ENCODE results near the gene STK32A. TPM values are rescaled to one million over a fixed set of nuclear protein-coding genes. Genes with fewer than 3 reads are reported as not detected.

STK32A gene
- total and polyA plus RNA-seq, 2 donors (not counting 1 experiment from before 2014, with no cell fraction given), result not detected

- Histone ChIP-seq H3K27ac (ENCODE audit: low read length in 2 of 2) (no peak overlapping the region), H2AFZ (ENCODE audit: insufficient read depth, low read depth, low read length, poor library complexity, severe bottlenecking) (no peak overlapping the region), H4K20me1 (ENCODE audit: control insufficient read depth, insufficient read depth, low read length, poor library complexity, severe bottlenecking) (no peaks in the 10 kb centered on the region), H3K4me3 (ENCODE audit: control extremely low read depth in 1 of 5, extremely low read depth in 1 of 5, insufficient read depth in 1 of 5, low read depth in 2 of 5, low read length in 4 of 5) (no peak overlapping the region), H3K9me3 (ENCODE audit: control extremely low read depth in 1 of 3, control insufficient read depth in 2 of 3, insufficient read depth in 1 of 3, low read length in 2 of 3) (peaks cover 0 to 4% (median 0%) of the 10 kb centered on the region in 3 donors), H3K9ac (ENCODE audit: low read length) (no peak overlapping the region), H3K79me2 (ENCODE audit: control insufficient read depth, insufficient read depth, low read length) (no peaks in the 10 kb centered on the region), H3K27me3 (replicated peaks in 1 of 4; ENCODE audit: control extremely low read depth in 1 of 4, control insufficient read depth in 3 of 4, insufficient read depth in 4 of 4, low read length in 3 of 4) (no peaks in the 10 kb centered on the region), H3K36me3 (replicated peaks in 1 of 2; ENCODE audit: control extremely low read depth in 1 of 2, control insufficient read depth in 1 of 2, extremely low read depth in 1 of 2, insufficient read depth in 2 of 2, low read length in 1 of 2) (no peaks in the 10 kb centered on the region), H3K4me1 (ENCODE audit: control insufficient read depth in 2 of 2, insufficient read depth in 2 of 2, low read length in 2 of 2) (no peaks in the 10 kb centered on the region), H3K4me2 (replicated peaks; ENCODE audit: low read depth, low read length, poor library complexity, severe bottlenecking) (no peak overlapping the region)
- no peak overlapping the region for H3K27ac Mint-ChIP-seq
- no peak for ATAC-seq (ENCODE audit: low read depth)
- no peaks in the 10 kb centered on the region for H3K27me3 Mint-ChIP-seq
- H3K4me1 Mint-ChIP-seq, result no peaks in the 10 kb centered on the region
- ChIA-PET POLR2A (no interaction called here), CTCF (no interaction called here)
- no peak for DNase-seq
- H3K4me3 Mint-ChIP-seq, result no peak overlapping the region
- no peaks in the 10 kb centered on the region for H3K9me3 Mint-ChIP-seq (ENCODE audit: insufficient read depth)
- intact Hi-C loops (cut with micrococcal nuclease), result no loop called here
- no CpG with 5 or more reads among the region's 2 CpGs for WGBS (ENCODE audit: insufficient coverage)
- no peak for TF ChIP-seq CTCF (IDR thresholded peaks at IDR 0.05)
Measured at GRCh38 chr5:147303976-147304375, 69.2 kb downstream of the STK32A start.

GRCh38 chr5:147305147-147305546 is 70.3 kb downstream of the STK32A start:
- DNase-seq (no peak), ATAC-seq (ENCODE audit: low read depth) (no peak)
- no peaks in the 10 kb centered on the region for H4K20me1 ChIP-seq (ENCODE audit: control insufficient read depth, insufficient read depth, low read length, poor library complexity, severe bottlenecking)
- H3K9me3 Mint-ChIP-seq (ENCODE audit: insufficient read depth), result no peaks in the 10 kb centered on the region
- H3K27ac Mint-ChIP-seq, result no peak overlapping the region
- H3K4me2 ChIP-seq (replicated peaks; ENCODE audit: low read depth, low read length, poor library complexity, severe bottlenecking), result no peak overlapping the region
- no peak overlapping the region for H2AFZ ChIP-seq (ENCODE audit: insufficient read depth, low read depth, low read length, poor library complexity, severe bottlenecking)
- H3K27me3 Mint-ChIP-seq, result no peaks in the 10 kb centered on the region
- no peaks in the 10 kb centered on the region for H3K79me2 ChIP-seq (ENCODE audit: control insufficient read depth, insufficient read depth, low read length)
- H3K27me3 ChIP-seq (replicated peaks in 1 of 4; ENCODE audit: control extremely low read depth in 1 of 4, control insufficient read depth in 3 of 4, insufficient read depth in 4 of 4, low read length in 3 of 4), result no peaks in the 10 kb centered on the region
- no peak overlapping the region for H3K27ac ChIP-seq (ENCODE audit: low read length in 2 of 2)
- CTCF ChIA-PET, result no interaction called here
- TF ChIP-seq CTCF (IDR thresholded peaks at IDR 0.05) (no peak), EZH2 (IDR thresholded peaks at IDR 0.05; ENCODE audit: borderline replicate concordance, insufficient read depth, low read depth, low read length, poor library complexity, severe bottlenecking) (no peak)
- no peak overlapping the region for H3K4me3 ChIP-seq (ENCODE audit: control extremely low read depth in 1 of 5, extremely low read depth in 1 of 5, insufficient read depth in 1 of 5, low read depth in 2 of 5, low read length in 4 of 5)
- no peaks in the 10 kb centered on the region for H3K4me1 Mint-ChIP-seq
- H3K4me1 ChIP-seq (ENCODE audit: control insufficient read depth in 2 of 2, insufficient read depth in 2 of 2, low read length in 2 of 2), result no peaks in the 10 kb centered on the region
- H3K4me3 Mint-ChIP-seq, result no peak overlapping the region
- H3K36me3 ChIP-seq (replicated peaks in 1 of 2; ENCODE audit: control extremely low read depth in 1 of 2, control insufficient read depth in 1 of 2, extremely low read depth in 1 of 2, insufficient read depth in 2 of 2, low read length in 1 of 2), result no peaks in the 10 kb centered on the region
- POLR2A ChIA-PET, result no interaction called here
- intact Hi-C loops (cut with micrococcal nuclease), result no loop called here
- H3K9me3 ChIP-seq (ENCODE audit: control extremely low read depth in 1 of 3, control insufficient read depth in 2 of 3, insufficient read depth in 1 of 3, low read length in 2 of 3), result peaks cover 0 to 4% (median 0%) of the 10 kb centered on the region in 3 donors
- 90% methylated on average over 6 of the region's 9 CpGs for WGBS (ENCODE audit: insufficient coverage)
- no peak overlapping the region for H3K9ac ChIP-seq (ENCODE audit: low read length)
